GM19452 (cell line): ENCODE measurements around the gene ACADM.
"Not testable (repeated sequence)": the region's sequence is repeated elsewhere in the genome, so short reads cannot be mapped to it uniquely, and the experiment has no call there.

Source experiments
- ATAC-seq: cut with Tn5 transposase; IDR thresholded peaks from one replicate; pipeline ENCODE4 v1.9.1; 2021; ENCODE audit not compliant: unreplicated experiment

The ACADM gene

DNA sequence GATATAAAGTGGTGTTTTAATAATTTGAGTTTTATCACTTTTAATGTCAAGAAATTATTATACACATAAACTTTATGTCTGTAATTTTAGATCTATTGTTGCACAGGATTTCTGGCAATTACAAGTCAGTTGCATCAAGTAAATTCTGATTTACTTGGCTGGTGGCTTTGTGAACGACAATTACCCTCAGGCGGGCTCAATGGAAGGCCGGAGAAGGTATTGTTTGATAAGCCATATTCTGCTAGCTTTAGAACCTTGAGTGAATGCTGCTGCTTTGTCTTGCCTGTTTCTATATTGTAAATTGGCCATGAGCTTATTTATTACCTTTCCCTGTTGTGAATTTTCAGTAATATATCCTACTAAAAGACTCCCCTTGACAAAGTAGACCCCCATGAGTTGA is 67.6 kb downstream of the ACADM start:
- ATAC-seq: no peak

DNA sequence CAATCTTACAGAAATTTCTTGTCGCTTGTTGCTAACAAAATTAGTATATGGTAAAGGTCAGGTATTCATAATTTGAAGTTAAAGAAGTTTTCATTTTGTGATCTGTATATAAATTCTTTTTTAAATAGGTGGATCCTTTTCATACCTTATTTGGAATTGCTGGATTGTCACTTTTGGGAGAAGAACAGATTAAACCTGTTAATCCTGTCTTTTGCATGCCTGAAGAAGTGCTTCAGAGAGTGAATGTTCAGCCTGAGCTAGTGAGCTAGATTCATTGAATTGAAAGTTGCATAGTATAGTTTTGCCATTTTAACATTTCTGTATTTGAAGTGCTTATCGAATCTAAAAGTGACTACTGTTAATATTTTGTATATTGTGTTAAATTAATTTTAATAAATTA is 69.9 kb downstream of the ACADM start:
- no peak for ATAC-seq

DNA sequence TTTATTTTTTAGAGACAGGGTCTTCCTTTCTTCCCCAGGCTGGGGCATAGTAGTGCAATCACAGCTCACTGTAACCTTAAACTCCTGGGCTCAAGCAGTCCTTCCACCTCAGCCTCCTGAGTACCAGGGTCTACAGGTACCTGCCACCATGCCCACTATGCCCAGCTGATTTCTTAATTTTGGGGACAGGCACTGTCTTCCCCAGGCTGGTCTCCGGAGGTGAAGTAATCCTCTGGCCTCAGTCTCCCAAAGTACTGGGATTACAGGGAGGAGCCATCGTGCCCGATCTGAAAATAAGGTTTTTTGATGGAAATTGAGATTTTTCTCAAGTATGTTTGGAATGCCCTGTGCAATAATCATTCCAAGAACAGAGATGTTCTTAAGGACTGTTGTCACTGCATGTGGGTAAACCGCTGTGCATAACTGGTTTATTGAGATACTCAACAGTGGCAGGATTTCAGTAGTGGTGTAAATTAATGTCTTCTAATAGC is 71.2 kb downstream of the ACADM start:
- no peak for ATAC-seq

DNA sequence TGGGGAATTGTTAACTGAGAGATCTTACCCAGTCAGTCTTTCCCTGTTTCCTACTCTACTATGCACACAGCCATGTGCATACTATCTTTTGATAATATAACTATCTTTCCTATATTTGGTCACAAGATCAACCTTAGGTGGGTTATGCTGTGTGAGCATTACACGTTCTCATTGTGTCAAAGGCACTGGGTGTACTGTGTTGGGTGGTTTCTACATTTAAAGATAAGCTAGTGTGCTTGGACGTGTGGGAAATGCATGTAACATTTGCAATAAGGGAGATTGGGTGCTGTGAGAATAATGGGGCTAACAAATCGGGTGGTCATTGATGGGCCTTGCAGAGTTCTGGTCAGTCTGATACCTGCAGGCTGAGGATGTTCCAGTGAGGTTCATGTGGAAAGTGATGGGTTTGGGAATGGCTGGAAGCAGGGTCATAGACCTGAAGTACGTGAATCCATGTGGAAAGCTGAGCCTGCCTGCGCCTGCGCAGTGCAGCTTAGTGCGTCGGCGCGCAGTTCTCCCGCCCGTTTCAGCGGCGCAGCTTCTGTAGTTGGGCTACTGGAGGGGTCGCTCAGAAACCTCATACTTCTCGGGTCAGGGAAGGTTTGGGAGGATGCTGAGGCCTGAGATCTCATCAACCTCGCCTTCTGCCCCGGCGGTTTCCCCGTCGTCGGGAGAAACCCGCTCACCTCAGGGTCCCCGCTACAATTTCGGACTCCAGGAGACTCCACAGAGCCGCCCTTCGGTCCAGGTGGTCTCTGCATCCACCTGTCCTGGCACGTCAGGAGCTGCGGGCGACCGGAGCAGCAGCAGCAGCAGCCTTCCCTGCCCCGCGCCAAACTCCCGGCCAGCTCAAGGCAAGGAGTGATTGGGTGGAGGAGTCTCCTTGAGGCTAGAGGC is 72.1 kb downstream of the ACADM start, which contains the start of gene MSH4:
TSS of gene MSH4 (plus strand) at position 507 of the 897 bp plus-strand sequence. CDS start at position 611, 104 bp downstream.
- no peak for ATAC-seq

DNA sequence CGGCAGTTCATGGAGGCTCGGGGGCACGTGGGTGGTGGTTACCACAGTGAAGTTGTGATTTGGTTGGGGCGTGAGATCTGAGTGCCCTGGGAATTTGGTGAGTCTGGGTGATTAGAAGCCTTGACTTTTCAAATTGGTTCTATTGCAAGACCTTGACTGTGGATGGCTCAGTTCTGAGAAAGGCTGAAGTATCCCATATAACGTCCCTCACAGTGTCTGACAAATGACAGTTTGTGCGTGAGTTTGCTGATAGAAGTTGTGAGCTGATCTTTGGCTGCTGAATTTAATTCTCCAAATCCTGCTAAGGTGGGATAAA is 72.7 kb downstream of the ACADM start:
- ATAC-seq: no peak

DNA sequence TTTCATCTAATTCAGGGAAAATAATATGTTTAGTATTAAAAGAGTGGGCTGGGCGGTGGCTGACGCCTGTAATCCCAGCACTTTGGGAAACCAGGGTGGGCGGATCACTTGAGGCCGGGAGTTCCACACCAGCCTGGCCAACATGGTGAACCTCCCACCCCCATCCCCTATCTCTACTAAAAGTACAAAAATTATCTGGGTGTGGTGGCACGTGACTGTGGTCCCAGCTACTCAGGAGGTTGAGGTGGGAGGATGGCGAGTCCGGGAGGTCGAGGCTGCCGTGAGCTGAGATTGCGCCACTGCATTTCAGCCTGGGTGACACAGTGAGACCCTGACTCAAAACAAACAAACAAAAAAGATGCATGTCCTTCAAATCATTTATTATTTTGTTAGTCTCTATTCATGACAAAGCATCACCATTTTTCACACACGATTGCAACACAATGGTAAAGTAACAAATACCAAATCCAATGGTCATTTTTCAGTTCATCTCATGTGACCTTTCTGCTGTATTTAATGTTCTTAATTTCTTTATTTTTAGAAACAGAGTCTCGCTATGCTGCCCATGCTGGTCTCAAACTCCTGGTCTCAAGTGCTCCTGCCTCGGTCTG is 73.2 kb downstream of the ACADM start:
- ATAC-seq: no peak

DNA sequence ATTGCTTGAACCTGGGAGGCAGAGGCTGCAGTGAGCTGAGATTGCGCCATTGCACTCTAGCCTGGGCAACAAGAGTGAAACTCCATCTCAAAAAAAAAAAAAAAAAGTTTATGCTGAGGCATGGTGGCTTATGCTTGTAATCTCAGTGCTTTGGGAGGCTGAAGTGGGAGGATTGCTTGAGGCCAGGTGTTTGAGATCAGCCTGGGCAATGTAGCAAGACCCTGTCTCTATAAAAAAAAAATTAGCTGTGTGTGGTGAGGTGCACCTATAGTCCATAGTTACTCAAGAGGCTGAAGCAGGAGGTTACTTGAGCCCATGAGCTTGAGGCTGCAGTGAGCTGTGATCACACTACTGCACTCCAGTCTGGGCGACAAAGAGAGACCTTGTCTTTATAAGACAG is 77.0 kb downstream of the ACADM start:
- not testable (repeated sequence) for ATAC-seq

DNA sequence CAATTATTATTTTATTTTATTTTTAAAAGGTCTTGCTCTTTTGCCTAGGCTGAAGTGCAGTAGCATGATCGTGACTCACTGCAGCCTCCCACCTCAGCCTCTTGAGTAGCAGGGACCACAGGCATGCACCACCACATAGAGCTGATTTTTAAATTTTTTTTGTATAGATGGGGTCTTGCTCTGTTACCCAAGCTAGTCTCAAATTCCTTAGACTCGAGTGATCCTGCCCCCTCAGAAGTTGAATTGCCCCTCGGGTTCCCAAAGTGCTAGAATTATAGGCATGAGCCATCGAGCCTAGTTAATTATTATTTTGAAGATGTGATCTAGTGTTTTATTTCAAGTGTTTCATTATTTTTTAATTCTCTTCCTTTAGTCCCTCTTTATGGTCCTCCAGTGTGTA is 84.4 kb downstream of the ACADM start:
- ATAC-seq: no peak

DNA sequence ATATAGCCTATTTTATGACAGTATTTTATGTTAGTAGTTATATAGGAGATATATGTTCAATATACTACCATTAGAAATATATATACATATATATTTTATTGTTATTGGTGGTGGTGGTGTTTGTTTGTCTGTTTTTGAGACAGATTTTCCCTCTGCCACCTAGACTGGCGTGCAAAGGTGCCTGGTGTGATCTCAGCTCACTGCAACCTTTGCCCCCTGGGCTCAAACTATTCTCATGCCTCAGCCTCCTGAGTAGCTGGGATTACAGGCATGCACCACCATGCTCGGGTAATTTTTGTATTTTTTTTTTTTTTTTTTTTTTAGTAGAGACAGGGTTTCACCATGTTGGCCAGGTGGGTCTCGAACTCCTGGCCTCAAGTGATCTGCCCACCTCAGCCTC is 85.6 kb downstream of the ACADM start:
- ATAC-seq: not testable (repeated sequence)

DNA sequence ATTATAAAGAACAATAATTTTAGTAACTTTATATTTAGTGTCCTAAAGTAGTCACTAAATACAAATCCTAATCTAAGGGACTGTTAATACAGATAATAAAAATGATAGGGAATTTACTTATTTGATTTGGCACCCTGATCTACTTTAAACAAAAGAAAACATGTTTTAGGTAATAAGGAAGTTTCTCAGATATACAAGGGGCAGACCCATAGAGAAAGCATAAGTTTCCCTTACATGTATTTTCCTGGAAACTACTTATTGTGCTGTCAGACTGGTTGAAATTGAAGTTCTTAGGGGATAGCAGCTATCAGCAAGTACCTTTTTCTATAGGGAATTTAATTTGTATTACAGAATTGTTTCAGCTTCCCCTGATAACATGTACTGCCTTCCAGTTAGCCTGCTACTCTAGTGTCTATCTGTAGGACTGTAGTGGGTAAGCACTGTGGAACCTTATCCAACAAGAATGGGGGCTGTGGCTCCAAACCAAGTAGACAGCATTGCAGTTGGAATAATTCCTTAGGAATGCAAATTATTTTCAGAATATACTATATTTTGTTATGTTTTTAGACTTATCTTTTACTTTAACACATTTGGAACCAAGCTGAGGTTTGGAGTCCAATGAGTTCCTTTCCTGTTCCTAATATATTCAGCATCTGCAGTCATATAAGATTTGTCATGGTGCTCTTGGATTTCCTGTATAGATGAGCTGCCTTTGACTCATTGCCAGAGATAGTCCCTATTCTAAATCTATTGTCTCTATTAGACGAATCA is 86.9 kb downstream of the ACADM start:
- ATAC-seq: no peak

DNA sequence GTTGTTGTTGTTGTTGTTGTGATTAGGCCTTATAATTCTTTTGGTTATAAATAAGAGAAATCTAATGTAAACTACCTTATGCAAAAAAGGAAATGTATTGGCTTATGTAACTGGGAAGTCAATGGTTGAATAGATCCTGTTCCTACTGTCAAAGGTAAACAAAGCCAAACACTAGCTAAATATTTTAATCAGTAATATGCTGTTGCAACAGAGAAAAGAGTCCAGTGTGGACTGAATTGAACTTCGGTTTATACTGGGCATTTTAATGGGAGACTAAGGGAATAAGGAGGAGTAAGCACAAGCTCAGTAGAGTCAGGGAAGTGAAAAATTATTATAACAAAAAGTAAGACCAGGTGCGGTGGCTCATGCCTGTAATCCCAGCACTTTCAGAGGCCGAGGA is 87.6 kb downstream of the ACADM start:
- ATAC-seq: no peak
